Left forelimb (tissue), 1 donor: ENCODE data around the gene CANT1.

Source experiments
- DNase-seq: peaks from one replicate; pipeline ENCODE4 v3.0.0-alpha.2; 2018; ENCODE audit warnings: low spot score

The CANT1 gene

DNA sequence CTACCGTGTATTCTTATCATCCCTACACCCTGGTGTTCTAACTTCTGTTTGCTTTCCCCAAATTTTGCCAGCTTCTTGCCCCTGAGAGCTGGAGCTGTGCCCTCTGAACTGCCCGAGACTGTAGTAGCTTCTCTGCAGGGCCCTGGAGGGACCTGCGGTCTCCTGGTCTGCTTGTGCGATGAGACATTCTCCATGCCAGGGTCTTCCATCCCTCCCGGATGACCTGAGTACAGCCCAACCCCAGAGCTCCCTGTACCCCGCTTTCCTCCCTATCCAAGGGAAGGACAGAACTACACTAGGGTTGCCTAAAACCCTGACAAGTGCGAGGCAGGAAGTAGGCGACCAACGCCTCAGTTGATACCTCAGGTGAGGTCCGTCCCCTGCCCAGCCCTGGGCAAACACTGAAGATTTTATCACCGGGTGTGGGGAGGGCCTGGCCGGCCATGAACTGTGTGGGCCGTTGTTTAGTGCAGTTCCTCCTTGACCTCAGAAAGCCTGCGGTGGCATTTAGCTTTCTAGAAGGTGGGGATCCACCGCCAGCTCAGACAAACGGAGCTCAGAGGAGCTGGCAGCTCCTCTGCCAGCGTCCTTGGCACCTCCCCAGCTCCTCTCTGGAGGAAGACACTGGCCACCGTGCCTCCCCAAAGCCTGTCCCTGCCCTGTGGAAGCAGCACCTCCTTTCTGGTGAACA is 13.7 kb downstream of the CANT1 start:
- peak; percentile 57 for DNase-seq

DNA sequence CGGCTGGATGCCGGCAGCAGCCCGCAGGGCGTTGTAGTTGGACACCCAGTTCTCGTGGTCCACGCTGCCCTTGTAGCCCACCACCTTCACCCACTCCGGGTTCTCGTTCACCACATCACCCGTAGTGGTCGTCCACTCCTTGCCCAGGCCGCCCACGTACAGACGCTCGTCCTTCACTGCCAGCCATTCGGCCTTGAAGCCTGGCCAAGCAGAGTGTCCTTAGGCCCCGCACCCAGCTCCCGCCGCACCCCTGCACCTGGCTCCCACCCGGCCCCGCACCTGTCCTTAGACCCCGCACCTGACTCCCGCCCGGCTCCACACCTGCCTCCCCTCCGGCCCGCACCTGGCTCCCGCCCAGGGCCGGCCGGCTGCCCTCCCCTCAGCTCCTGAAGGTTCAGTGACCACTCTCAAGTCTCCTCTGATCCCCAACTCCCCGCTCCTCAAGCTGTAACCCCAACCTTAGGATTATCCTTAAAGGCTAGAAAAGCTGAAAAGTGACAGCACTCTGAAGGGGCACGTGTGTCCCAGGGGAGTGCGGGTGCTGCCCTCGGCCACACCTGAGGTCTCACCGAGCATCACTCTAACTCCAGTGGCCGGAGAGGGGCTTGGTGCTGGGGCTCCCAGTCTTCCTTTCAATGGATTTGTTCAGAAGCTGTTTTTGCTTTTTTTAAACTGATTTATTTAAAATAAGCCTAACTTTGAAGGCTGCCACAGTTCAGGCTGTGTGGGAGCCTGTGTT is 14.4 kb downstream of the CANT1 start:
- DNase-seq = no peak

DNA sequence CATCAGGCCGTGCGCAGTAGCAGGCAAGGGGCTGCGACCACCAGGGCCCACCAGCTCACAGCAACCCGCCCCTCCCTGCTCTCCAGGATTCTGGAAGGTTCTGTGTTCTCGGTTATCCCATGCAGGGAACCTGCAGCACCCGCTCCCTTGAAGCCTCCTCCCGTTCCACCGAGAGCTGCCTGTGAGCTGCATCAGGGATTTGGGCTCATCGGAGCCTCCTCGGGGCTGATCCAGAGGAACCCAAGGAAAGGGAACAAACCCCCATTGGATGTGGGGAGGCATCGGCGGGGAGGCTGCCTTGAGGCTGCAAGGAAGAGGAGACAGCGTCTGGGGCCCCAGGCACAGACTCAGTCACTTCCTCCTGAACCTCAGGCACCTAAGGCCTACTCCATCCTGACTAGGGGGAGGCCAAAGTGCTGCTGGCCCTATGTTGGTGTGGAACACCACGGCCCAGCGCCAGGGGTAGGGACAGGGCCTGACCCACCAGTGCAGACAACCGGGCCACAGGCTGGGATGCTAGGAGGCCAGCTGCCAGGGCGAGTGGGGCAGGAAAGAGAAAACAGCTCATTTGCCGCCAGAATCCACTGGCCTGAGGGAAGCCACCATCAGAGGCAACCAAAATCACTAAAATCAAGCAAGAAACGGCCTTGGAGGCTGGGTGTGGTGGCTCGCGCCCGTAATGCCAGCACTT is 15.4 kb downstream of the CANT1 start:
- DNase-seq = peak; percentile 31

DNA sequence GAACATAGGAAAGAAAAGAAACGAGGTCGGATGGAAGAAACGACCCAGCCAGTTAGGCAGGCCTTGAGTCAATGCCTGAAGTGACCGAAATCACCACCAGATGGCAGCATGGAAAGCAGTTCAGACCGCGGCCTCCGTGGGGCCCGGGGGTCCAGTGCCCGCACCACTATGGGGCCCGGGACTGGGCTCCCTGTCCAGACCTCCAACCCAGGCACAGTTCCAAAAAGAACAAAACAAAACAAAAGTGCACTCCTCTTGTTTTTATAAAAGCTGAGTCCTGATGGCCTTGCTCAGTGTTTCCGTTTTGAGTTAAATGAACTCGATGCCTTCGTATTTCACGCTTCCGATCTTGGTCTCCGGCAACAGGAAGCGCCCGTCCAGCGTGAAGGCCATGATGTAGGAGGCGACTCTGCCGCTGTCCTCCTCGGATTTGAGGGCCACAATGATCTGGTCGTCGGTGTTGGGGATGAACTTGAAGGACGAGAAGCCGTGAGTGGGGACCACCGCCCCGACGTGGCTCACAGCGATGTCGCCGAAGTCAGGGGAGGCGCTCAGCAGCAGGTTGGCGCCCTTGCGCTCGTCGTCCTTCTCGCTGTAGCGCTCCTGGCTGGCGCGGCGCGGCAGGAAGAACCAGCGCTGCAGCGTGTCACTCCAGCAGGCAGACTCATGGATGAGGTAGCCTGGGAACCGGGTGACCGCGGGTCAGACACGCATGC is 16.2 kb downstream of the CANT1 start:
- peak; percentile 65 for DNase-seq

DNA sequence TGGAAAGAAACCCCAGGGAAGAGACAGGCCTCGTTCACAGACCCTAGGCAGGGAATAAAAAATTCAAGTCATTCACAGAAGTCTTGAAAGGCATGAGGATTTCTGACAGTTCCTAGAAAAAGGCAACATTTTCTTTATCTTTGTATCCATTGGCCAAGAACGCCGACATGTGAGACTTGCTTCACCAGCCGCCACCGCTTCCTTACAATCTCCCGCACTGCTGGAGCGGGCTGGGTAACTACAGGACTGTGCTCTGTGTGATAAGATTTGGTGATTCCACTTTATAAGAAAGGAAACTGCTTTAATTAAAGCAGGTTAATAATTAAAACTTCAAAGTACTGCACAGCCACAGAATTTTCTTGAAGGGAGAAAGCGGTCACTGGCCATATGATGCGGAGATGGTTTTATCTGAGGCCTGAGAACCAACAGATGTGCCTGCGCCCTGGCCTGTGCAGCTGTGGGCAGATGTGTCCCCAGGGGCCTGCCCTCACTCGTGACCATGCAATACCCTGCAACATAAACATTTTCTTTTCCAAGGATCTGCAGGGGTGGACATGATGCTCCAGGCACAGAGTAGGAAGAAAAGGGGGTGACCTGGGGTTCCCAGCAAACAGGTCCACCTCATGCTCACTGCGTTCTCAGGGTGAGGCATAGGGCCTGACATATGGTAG is 16.9 kb downstream of the CANT1 start:
- DNase-seq = no peak

DNA sequence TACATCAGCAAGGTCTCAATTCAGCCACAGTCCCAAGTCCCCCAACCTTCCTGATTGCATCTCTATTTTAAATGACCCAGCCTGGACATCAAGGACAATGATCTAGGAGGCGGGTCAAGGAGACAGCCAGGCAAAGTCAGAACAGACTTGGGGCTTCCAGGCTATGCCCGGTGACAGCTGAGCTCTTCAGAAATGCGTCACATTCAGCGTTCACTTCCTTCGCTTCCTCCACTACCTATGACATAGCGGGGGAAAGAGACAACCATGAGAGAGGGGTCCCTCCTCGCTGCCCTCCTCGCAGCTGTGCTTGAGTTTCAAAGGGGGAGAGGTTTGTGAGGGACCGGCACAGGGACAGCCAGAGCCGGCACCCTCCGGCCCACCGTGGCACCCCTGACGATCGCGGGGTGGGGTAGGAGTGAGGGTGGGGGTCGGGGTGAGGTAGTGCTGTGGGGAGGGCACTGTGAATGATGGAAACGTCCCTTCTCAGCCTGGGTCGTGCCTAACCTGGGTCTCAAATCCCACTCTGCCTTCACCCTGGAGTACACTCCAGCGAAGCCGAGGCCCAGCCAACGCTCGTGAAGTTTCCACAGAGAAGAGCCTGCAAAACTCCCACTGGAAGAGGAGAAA is 17.5 kb downstream of the CANT1 start:
- peak; percentile 36 for DNase-seq

DNA sequence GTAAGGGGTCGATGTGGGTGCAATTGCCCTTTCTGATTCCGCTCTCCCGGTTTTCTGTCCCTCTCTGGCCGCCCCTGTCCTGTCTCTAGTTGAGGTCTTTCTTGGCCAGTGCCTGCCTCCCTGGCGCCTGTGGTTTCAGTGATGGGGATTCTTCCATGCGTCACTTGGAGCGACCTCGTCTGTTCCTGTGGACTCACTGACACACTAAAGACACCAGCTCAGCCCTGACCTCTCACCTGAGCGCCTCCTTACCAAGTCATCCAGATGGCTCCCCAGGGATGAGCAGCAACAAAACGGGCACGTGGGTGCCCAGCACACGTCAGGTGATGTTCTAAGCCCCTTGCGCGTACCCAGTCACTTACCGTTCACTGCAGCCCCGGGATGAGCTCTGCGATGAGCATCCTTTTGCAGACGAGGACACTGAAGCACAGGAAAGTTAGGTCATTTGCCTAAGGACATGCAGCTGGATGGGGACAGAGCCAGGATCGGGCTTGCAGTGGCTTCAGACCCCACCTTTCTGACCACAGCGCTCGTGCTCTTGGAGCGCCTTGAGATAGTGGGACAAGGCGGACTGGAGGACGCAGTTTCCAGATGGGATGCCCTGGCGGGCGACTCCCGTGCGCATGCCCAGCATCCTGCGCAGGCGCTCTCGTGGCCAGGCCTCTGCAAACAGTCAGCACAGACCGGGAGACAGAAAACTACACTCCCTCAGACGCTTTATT is 18.4 kb downstream of the CANT1 start:
- peak; percentile 53 for DNase-seq

DNA sequence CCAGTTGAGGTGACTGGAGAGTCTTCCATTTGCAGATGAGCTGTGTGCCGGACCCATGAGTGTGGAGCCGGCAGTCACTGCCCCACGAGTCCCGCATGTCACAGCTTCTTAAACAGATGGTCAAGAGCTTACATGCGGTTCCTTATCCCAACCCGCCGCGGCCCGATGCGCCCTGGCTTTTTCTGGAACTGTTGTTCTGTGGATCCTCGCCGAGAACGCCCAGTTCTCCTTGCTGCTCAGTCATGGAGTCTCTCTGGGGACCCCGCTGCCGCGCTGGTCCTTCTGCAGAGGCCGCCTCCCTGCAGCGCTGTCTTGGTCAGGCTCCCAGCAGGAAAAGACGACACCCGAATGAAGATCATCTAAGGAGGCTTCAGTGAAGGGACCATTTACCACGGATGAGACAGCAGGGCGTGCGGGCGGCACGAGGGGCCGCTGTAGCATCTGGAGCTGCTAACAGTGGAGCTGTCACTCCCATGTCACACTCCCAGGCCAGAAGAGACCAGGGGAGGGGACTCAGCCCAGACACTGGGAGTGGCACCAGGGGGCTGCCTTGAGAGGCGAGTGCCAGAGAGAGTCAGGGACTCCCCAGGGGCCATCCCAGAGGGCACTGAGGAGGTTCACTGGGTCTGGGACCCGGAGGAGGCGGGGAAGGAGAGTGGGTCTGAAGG is 19.1 kb downstream of the CANT1 start:
- DNase-seq = no peak

DNA sequence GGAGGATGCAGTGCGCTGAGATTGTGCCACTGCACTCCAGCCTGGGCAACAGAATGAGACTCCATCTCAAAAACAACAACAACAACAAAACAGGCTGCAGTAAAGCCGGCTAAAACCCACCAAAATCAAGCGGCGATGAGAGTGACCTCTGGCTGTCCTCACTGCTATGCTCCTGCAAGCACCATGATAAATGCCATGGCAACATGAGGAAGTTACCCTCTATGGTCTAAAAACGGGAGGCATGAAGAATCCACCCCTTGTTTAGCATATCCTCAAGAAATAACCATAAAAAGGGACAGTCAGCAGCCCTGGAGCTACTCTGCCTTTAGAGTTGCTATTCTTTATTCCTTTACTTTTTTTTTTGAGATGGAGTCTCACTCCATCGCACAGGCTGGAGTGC is 21.4 kb downstream of the CANT1 start:
- no peak for DNase-seq

DNA sequence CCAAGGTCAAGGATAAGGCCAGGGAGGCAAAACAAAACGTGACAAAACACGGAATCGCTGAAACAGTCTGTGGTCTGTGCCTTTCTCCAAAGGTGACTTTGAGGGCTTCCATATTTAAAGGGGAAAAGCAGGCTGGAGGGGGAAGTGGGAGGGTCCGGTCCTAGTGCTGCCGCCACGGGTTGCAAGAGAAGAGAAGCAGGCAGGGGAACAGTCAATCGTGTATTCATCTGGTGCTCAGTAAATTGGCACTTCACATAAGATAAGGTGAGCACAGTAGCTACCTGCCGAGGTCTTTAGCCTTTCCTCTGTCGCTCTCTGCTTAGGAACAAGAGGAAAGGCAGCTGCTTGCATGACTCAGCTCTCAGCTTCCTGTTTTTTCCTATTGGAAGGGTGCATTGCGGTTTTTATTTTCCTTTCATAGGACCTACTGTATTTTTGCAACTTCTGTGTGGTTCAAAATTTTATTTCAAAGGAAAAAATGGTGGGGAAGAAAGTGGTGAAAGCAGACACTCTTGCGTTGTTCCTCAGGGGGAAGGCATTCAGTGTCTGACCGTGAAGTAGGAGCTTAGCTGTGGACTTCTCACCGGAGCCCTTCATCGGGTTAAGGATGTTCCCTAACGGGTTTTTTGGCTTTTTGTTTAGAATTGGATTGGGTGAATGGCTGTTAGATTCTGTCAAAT is 22.8 kb downstream of the CANT1 start:
- no peak for DNase-seq

DNA sequence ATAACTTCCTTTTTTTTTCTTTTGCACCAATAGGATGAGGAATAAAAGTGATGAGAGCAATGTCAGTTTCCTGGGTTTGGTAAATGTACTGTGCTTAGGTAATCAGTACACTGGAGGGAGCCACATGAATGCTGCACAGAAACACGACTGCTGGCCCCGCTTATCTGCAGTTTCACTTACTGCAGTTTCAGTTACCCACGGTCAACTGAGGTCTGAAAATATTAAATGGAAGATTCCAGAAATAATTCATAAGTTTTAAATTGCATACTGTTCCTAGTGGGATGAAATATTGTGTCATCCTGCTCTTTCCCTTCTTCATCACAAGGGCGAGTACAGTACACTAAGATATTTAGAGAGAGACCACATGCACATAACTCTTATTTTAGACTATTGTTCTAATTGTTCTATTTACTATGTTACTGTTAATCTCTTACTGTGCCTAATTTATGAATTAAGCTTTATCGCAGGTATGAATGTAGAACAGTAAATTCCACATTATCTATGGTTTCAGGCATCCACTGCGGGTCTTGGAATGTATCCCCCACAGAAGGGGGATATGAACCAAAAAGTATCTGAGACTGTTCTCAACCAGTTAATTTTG is 23.4 kb downstream of the CANT1 start:
- DNase-seq = no peak

DNA sequence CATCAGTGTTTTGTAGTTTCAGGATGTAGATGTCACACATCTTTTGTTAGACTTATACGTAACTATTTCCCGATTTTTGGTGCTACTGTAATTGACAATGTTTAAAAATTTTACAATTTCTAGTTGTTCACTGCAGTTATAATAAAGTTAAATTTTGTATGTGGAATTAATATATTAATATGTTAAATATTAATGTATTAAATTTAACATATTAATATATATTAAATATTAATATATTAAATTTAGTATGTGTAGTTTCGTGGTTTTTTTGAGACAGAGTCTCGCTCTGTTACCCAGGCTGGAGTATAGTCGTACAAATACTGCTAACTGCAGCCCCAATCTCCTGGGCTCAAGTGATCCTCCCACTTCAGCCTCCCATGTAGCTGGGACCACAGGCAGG is 24.2 kb downstream of the CANT1 start:
- DNase-seq = no peak

DNA sequence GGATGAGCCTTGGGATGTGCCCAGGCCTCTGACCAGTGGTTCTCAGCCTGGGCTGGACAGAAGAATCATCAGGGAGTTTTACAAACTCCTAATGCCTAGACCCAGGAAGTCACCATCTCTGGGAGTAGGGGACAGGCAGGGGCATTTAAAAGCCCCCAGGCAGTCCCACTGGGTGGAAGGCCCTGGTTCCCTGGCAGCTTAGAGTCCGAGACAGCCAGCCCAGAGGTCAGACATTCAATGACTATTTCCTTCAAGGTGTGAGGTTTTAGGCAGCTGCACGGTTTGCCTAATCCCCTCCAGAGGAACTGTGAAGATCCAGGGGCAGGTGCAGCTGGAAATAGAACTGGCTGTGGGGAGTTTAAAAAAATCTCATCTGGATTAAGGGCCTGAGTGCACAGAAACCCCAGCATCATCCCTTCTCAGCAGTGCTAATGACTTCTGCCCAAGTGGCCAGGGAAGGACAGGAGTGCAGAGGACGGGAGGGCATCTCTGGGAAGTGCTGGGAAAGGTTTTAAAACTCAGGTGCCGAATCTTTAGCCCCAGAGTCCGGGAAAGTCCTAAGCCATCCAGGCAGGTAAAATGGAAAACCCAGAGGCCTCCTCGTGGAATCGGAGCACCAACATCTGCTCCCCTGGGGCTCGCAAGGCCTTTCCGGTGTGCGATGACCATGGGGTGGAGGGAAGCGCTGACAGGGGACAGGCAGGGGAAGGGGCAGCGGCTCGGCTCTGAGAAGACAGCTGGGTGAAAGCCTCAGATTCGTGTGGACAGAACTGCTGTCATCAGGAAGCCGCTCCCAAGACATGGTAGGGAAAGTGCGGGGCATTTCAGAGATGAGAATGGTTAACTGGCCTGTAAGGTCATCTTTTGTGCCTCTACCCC is 28.3 kb downstream of the CANT1 start:
- DNase-seq = no peak

DNA sequence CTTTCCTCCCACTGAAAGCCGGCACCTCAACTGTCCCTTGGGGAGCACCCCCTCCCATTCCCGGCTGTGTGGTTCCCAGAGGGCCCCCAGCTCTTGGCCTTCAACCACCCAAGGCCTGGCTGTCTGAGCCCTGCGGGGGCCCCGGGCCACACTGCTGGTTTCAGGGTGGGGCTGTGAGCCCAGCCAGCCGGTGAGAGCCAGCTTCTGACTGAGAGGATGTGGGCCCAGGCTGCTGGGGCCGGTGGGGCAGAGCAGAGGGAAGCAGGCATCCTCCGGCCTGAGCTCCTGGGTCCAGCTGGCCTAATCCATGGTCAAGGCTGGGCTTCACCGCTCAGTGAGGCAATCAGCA is 29.0 kb downstream of the CANT1 start:
- DNase-seq = no peak

DNA sequence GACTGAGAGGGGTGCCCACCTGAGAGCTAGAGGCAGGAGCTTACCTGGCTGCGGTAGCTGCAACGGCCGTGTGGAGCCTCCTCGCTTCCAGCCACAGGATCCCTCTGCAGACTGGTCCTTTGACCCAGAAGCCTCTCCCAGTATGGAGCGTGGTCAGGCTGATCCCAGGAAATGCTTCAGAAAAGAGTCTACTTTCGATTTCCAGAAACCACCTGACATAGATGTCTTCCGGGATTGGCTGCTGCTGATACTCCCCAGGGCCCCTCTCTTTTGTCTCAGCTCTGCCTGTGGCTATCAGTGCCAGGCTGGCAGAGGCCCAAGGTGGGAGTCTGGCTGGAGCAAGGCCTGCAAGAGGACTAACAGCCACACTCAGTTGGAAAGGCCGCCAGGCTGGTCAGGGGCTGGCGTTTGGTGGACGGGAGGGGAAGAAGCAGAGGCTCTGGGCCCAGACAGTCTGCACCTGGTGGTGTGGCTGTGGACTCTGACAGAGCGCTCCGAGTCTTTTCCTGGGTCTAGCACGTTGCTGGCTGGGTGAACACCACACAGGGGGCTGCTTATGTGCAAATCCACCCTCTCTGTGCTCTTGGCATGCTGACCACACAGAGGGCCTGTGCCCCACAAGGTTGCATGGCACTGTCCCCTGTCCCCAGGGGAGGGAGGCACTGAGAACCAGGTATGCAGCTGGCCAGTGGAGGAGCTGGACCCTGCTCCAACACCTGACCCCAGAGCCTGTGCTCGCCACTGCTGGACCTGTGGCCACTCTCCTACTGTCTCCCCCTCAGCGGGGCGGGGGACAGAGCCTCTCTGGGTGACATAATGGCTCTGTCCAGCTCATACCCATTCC is 29.6 kb downstream of the CANT1 start, which contains the start of gene LGALS3BP:
LGALS3BP (minus strand) TSS at position 144 of the 844 bp plus-strand sequence. CDS start 2,732 bp downstream, outside the sequence.
- no peak for DNase-seq

DNA sequence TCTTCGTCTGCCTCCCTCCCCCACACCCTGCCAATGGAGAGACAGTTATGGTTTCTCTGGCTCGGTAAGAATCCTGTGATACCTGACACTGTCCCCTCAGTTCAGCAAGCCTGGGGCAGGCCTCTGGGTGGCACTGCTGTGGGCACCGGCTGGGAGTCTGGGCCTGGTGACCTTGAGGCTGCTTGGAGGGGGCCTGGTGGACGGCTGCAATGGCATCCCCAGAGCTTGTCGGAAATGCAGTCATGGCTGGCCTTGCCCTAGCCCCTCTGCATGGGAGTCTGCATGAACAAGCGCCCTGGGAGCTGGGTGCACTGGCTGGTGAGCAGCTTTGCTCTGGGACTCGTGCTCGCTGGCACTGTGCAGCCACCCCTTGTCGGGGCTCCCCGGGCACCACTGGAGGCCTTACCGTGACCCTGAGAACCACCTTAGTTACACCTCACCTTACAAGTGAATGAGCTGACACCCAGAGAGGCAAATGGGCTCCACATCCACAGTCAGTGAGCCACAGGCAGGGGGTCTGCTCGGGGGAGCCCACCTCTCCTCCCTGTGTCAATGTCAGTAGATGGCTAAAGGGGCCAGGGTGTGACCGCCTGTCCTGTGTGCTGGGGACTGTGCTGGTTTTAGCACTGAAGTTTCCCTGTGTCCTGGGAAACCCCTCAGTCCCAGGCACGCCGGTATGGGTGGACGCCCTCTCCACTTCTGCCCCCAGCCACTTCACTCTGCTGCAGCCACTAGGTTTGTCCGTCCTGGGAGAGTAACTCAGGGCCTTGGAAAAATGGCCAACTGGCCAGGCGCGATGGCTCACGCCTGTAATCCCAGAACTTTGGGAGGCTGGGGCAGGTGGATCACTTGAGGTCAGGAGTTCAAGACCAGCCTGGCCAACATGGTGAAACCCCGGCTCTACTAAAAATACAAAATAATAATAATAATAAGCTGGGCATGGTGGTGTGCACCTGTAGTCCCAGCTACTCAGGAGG is 31.3 kb downstream of the CANT1 start:
- DNase-seq = no peak
